ENCODE data around the gene NRXN3. TPM values are rescaled to one million over a fixed set of nuclear protein-coding genes. Genes with fewer than 3 reads are reported as not detected.

The NRXN3 gene
- total and polyA plus RNA-seq, 8 donors: 0.29 to 41.1 (median 9.1) TPM

DNA sequence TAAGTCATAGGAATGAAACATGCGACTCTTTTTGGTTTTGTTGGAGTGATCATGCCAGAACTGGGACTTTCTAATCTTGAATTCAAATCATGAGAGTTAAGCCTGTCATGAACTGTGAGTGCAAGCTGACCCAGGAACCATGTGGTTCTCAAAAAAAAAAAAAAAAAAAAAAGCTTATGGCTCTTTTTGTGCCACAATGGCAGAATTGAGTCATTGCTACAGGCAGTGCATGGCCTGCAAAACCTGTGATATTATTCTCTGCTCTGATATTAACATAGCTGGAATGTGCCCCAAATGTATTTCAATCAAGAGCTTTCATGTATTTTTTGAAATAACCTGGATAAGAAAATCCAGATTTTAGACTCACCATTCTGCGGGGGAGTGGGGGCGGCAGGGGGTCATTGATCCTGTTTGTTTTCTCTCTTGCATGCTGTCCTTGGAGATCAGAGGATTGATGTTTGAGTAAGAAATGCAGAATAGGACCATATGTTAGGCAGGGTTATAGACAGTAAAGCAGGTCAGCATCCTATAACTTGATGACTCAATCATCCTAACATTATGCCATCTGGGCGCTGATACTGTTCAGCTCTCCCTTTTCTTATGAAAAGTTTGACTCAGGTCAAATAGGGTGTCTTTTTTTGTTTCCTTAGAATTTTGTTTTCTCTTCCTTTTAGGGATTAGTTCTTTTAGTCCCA is 1243.7 kb downstream of the NRXN3 start:
- H3K4me3 ChIP-seq: no peak overlapping the region
- no peak overlapping the region for H3K27ac ChIP-seq
- no peak for DNase-seq
- no peak for TF ChIP-seq POLR2AphosphoS5 (IDR thresholded peaks at IDR 0.05)
- TF ChIP-seq, protein P1, sequence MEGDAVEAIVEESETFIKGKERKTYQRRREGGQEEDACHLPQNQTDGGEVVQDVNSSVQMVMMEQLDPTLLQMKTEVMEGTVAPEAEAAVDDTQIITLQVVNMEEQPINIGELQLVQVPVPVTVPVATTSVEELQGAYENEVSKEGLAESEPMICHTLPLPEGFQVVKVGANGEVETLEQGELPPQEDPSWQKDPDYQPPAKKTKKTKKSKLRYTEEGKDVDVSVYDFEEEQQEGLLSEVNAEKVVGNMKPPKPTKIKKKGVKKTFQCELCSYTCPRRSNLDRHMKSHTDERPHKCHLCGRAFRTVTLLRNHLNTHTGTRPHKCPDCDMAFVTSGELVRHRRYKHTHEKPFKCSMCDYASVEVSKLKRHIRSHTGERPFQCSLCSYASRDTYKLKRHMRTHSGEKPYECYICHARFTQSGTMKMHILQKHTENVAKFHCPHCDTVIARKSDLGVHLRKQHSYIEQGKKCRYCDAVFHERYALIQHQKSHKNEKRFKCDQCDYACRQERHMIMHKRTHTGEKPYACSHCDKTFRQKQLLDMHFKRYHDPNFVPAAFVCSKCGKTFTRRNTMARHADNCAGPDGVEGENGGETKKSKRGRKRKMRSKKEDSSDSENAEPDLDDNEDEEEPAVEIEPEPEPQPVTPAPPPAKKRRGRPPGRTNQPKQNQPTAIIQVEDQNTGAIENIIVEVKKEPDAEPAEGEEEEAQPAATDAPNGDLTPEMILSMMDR (IDR thresholded peaks at IDR 0.05): no peak
- TF ChIP-seq POLR2A (IDR thresholded peaks at IDR 0.05): no peak
- TF ChIP-seq EP300 (IDR thresholded peaks at IDR 0.05): no peak
- intact Hi-C loops (cut with DNase I; ENCODE audit: low total_unique reads): no loop called here
- H3K27me3 ChIP-seq: no peaks in the 10 kb centered on the region
- no peaks in the 10 kb centered on the region for H3K36me3 ChIP-seq
- peaks cover 0 to 4% (median 0%) of the 10 kb centered on the region in 4 donors for H3K9me3 ChIP-seq
- peaks cover 0 to 4% (median 0%) of the 10 kb centered on the region in 4 donors for H3K4me1 ChIP-seq
- 74 to 84% (median 82%) methylated on average over 4 of the region's 4 CpGs for WGBS, 5 donors

GRCh38 chr14:79415726-79416125 is 1245.6 kb downstream of the NRXN3 start:
- Histone ChIP-seq H3K36me3 (no peaks in the 10 kb centered on the region), H3K4me1 (peaks cover 0 to 9% (median 0%) of the 10 kb centered on the region in 4 donors), H3K9me3 (peaks cover 0 to 4% (median 0%) of the 10 kb centered on the region in 4 donors), H3K27me3 (no peaks in the 10 kb centered on the region), H3K27ac (no peak overlapping the region), H3K4me3 (no peak overlapping the region)
- TF ChIP-seq POLR2AphosphoS5 (IDR thresholded peaks at IDR 0.05): no peak
- TF ChIP-seq, protein P1 (IDR thresholded peaks at IDR 0.05): no peak
- TF ChIP-seq POLR2A (IDR thresholded peaks at IDR 0.05): no peak
- TF ChIP-seq EP300 (IDR thresholded peaks at IDR 0.05): no peak
- 84 to 100% (median 97%) methylated on average over 1 of the region's 1 CpG for WGBS, 5 donors
- DNase-seq: no peak
- intact Hi-C loops (cut with DNase I; ENCODE audit: low total_unique reads): no loop called here

DNA sequence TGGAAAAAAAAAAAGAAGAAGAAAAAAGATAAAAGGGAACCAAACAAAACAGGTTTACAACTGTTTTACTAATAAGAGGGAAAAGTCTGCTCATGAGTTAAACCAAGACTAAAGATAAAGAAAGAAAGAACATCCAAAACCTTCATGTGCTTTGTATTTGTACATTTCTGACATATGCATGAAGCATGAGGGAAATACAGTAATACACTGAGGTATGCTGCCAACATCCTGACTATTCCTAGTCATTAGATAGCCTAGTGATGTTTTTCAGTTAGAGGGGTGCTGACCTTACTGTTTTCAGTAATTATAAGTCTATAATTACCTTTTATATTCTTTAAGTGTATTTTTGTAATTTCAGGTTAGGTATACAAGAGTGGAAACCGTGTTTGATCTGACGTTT is 1247.8 kb downstream of the NRXN3 start:
- H3K27me3 ChIP-seq: no peaks in the 10 kb centered on the region
- no peak overlapping the region for H3K4me3 ChIP-seq
- H3K36me3 ChIP-seq: no peaks in the 10 kb centered on the region
- peaks cover 0 to 10% (median 0%) of the 10 kb centered on the region in 4 donors for H3K4me1 ChIP-seq
- H3K9me3 ChIP-seq: peaks cover 0 to 4% (median 0%) of the 10 kb centered on the region in 4 donors
- DNase-seq: no peak
- no peak overlapping the region for H3K27ac ChIP-seq
- TF ChIP-seq POLR2A (IDR thresholded peaks at IDR 0.05): no peak
- TF ChIP-seq, protein P1 (IDR thresholded peaks at IDR 0.05): no peak
- no peak for TF ChIP-seq EP300 (IDR thresholded peaks at IDR 0.05)
- no peak for TF ChIP-seq POLR2AphosphoS5 (IDR thresholded peaks at IDR 0.05)
- intact Hi-C loops (cut with DNase I; ENCODE audit: low total_unique reads): no loop called here
- 75 to 84% (median 80%) methylated on average over 2 of the region's 2 CpGs for WGBS, 5 donors

- WGBS, 5 donors: 68 to 80% (median 74%) methylated on average over 5 of the region's 5 CpGs
- no peak overlapping the region for H3K4me3 ChIP-seq
- H3K9me3 ChIP-seq: peaks cover 0 to 4% (median 0%) of the 10 kb centered on the region in 4 donors
- H3K27ac ChIP-seq: no peak overlapping the region
- no peaks in the 10 kb centered on the region for H3K36me3 ChIP-seq
- H3K27me3 ChIP-seq: no peaks in the 10 kb centered on the region
- DNase-seq: no peak
- TF ChIP-seq POLR2AphosphoS5 (IDR thresholded peaks at IDR 0.05): no peak
- TF ChIP-seq POLR2A (IDR thresholded peaks at IDR 0.05): no peak
- TF ChIP-seq EP300 (IDR thresholded peaks at IDR 0.05): no peak
- TF ChIP-seq, protein P1 (IDR thresholded peaks at IDR 0.05): no peak
- intact Hi-C loops (cut with DNase I; ENCODE audit: low total_unique reads): no loop called here
- peaks cover 0 to 10% (median 0%) of the 10 kb centered on the region in 4 donors for H3K4me1 ChIP-seq
Measured at GRCh38 chr14:79418649-79419415, 1248.7 kb downstream of the NRXN3 start.

All from stomach (tissue), 9 donors.